GM12878 (cell line): ENCODE results near the gene PKLR. TPM values are rescaled to one million over a fixed set of nuclear protein-coding genes. Genes with fewer than 3 reads are reported as not detected.

Experiments
- ATAC-seq: fragments of 200-7000 bp; cut with Tn5 transposase; 3 replicates; pipeline ENCODE4 v1.9.1; 2020; ENCODE audit warnings: mild to moderate bottlenecking, moderate library complexity
- BruUV-seq: library from RNA; stranded (reverse); fragments of 400-500 nt; replicated peaks from 2 replicates; lab custom pipeline; 2021; lab: Mats Ljungman, UMichigan
- CTCF ChIA-PET: fragments of 300-600 bp; sonication (Branson Sonifier 250); formaldehyde crosslinking; extraction: SDS; loops from one replicate; lab custom pipeline; 2021; ENCODE audit warnings: inconsistent platforms; lab: Yijun Ruan, JAX
- POLR2A ChIA-PET: fragments of 350-600 bp; formaldehyde crosslinking; extraction: SDS; loops from one replicate; lab custom pipeline; 2021; ENCODE audit warnings: inconsistent platforms; lab: Charles Lee
- RAD21 ChIA-PET: fragments of 300-600 bp; sonication (Branson Sonifier 250); formaldehyde crosslinking; loops from one replicate; lab custom pipeline; 2023; ENCODE audit warnings: antibody characterized with exemption; ENCODE audit not compliant: unreplicated experiment; lab: Charles Lee
- SMC1A ChIA-PET: fragments of 300-600 bp; sonication (Branson Sonifier 250); formaldehyde crosslinking; loops from one replicate; lab custom pipeline; 2023; ENCODE audit not compliant: unreplicated experiment, uncharacterized antibody; lab: Charles Lee
- DNase-seq: peaks from one replicate; pipeline ENCODE4 v3.0.0-alpha.2; 2011; ENCODE audit warnings: low read depth, low spot score
- FAIRE-seq: peaks from 3 replicates; lab custom pipeline; 2011; peaks lifted over from hg19 to GRCh38; lab: Jason Lieb, UNC
- H2AFZ ChIP-seq: 2 replicates; pipeline ENCODE4 v1.6.0; 2011; ENCODE audit warnings: low read depth, low read length, control low read depth; ENCODE audit not compliant: control insufficient read depth
- H3K27ac ChIP-seq: 2 replicates; pipeline ENCODE4 v1.5.1; 2011; ENCODE audit warnings: control low read depth; ENCODE audit not compliant: control insufficient read depth, insufficient read depth
- H3K27me3 ChIP-seq, 2 experiments: replicated peaks in 1 of 2; 2 replicates each; pipeline versions ENCODE4 v1.6.0 to v1.6.1; 2011; ENCODE audit warnings: low read length in 1 of 2; ENCODE audit not compliant: control insufficient read depth in 2 of 2, insufficient read depth in 2 of 2
- H3K36me3 ChIP-seq, 2 experiments: 2 replicates each; pipeline ENCODE4 v1.5.1; 2011; ENCODE audit warnings: low read length in 1 of 2; ENCODE audit not compliant: control insufficient read depth in 2 of 2, insufficient read depth in 2 of 2
- H3K4me1 ChIP-seq: 2 replicates; pipeline ENCODE4 v1.6.1; 2011; ENCODE audit warnings: mild to moderate bottlenecking, low read length, moderate library complexity, mixed read lengths; ENCODE audit not compliant: control insufficient read depth, insufficient read depth
- H3K4me2 ChIP-seq: 2 replicates; pipeline ENCODE4 v1.6.0; 2011; ENCODE audit warnings: control low read depth; ENCODE audit not compliant: control insufficient read depth, insufficient read depth
- H3K4me3 ChIP-seq: fragments of 200-600 bp; sonication (generic); 2 replicates; pipeline ENCODE4 v1.5.1; 2016
- H3K79me2 ChIP-seq: 2 replicates; pipeline ENCODE4 v1.6.0; 2011; ENCODE audit warnings: low read length; ENCODE audit not compliant: control insufficient read depth, insufficient read depth
- H3K9ac ChIP-seq: 2 replicates; pipeline ENCODE4 v1.8.0; 2011; ENCODE audit warnings: low read length, control low read depth, mixed read lengths; ENCODE audit not compliant: control insufficient read depth, insufficient read depth
- H3K9me3 ChIP-seq: replicated peaks from 3 replicates; pipeline ENCODE4 v1.5.1; 2011; ENCODE audit warnings: mild to moderate bottlenecking, low read length; ENCODE audit not compliant: control insufficient read depth, insufficient read depth
- H4K20me1 ChIP-seq: 2 replicates; pipeline ENCODE4 v1.6.0; 2011; ENCODE audit not compliant: control insufficient read depth, insufficient read depth
- EED ChIP-seq: sonication (generic); IDR thresholded peaks from 2 replicates; pipeline ENCODE4 v1.6.1; 2016; ENCODE audit warnings: antibody characterized with exemption, low read depth
- EZH2 ChIP-seq: IDR thresholded peaks from 2 replicates; pipeline ENCODE4 v1.6.1; 2012; ENCODE audit warnings: low read depth, mild to moderate bottlenecking, control low read depth, inconsistent platforms, low read length, borderline replicate concordance; ENCODE audit not compliant: control insufficient read depth
- GATAD2B ChIP-seq: fragments of 450-650 bp; conservative IDR thresholded peaks from 2 replicates; pipeline ENCODE4 v1.6.1; 2017; ENCODE audit warnings: low read depth, mild to moderate bottlenecking, moderate library complexity
- IKZF1 ChIP-seq: fragments of 450-650 bp; conservative IDR thresholded peaks from 2 replicates; pipeline ENCODE4 v1.6.1; 2017; ENCODE audit warnings: antibody characterized with exemption, mild to moderate bottlenecking
- IKZF2 ChIP-seq, 2 experiments: fragments of 450-650 bp; IDR thresholded peaks; 2 replicates each; pipeline ENCODE4 v1.6.1; 2017; ENCODE audit warnings: mild to moderate bottlenecking in 2 of 2, moderate library complexity in 2 of 2
- NFIC ChIP-seq: IDR thresholded peaks from 2 replicates; pipeline ENCODE4 v1.6.1; 2012; ENCODE audit warnings: low read depth, mild to moderate bottlenecking, inconsistent platforms, low read length, moderate library complexity
- NFXL1 ChIP-seq: fragments of 450-650 bp; IDR thresholded peaks from 2 replicates; pipeline ENCODE4 v1.6.1; 2017; ENCODE audit warnings: antibody characterized with exemption, mild to moderate bottlenecking, borderline replicate concordance
- NFYA ChIP-seq: IDR thresholded peaks from 2 replicates; pipeline ENCODE4 v1.6.1; 2011; ENCODE audit warnings: low read depth, mild to moderate bottlenecking, low read length, improper control_type of control experiment, borderline replicate concordance
- SMARCA5 ChIP-seq: fragments of 450-650 bp; IDR thresholded peaks from 2 replicates; pipeline ENCODE4 v1.6.1; 2017; ENCODE audit warnings: mild to moderate bottlenecking
- ZNF622 ChIP-seq: fragments of 450-650 bp; IDR thresholded peaks from 2 replicates; pipeline ENCODE4 v1.6.1; 2017; ENCODE audit warnings: mild to moderate bottlenecking, inconsistent platforms
- ZZZ3 ChIP-seq: IDR thresholded peaks from 2 replicates; pipeline ENCODE4 v1.6.1; 2011; ENCODE audit warnings: low read depth; ENCODE audit not compliant: control insufficient read depth, insufficient read length
- WGBS: methylation state at CpG from one replicate; pipeline ENCODE4 v1.1.6; 2016; ENCODE audit warnings: low lambda C conversion rate; ENCODE audit not compliant: insufficient replicate concordance, insufficient coverage; ENCODE audit errors: missing lambda C conversion rate; 5-methylcytosine and 5-hydroxymethylcytosine counted together
- in situ Hi-C: fragments of 300-500 bp; cut with MboI; formaldehyde crosslinking; loops from 9 replicates; pipeline ENCODE4 v1.14.3; 2018; ENCODE audit warnings: mixed read lengths
- intact Hi-C: fragments of 100-400 bp; cut with micrococcal nuclease; formaldehyde crosslinking; loops from one replicate; pipeline ENCODE4 v1.14.2; 2022; ENCODE audit not compliant: unreplicated experiment
- polyA plus RNA-seq, 11 experiments: library from polyadenylated mRNA; depleted of rRNA in 4 of 11; unstranded in 6 of 11; stranded (reverse) in 5 of 11; fragments of >200 nt; fragmentation: Nextera tagmentation in 4 of 11; fragmentation: Illumina TruSeq in 1 of 11; extraction: Ambion mirVana in 4 of 11; extraction: Trizol in 1 of 11; gene quantifications; 1 replicate in 1 of 11; 2 replicates in 10 of 11; pipeline versions ENCODE4 v1.2.1 to v1.2.3, GENCODE V29; 2011 to 2016; ENCODE audit warnings: inconsistent platforms in 2 of 11, missing spikeins in 2 of 11, low read depth in 1 of 11
- total RNA-seq, 4 experiments: library from RNA; depleted of rRNA in 3 of 4; stranded (reverse); fragments of >200 nt in 3 of 4; fragmentation: Illumina TruSeq in 1 of 4; extraction: Trizol in 1 of 4; gene quantifications; 2 replicates each; pipeline versions ENCODE4 v1.2.1 to v1.2.3, GENCODE V29; 2013 to 2021
- TF ChIP-seq, protein P1 (sequence below), 3 experiments: IDR thresholded peaks in 2 of 3; conservative IDR thresholded peaks in 1 of 3; 2 replicates each; pipeline ENCODE4 v1.5.1; 2011; ENCODE audit warnings: low read depth in 3 of 3, low read length in 3 of 3, mild to moderate bottlenecking in 3 of 3, control low read depth in 2 of 3, moderate library complexity in 2 of 3, inconsistent platforms in 1 of 3, mixed read lengths in 1 of 3; ENCODE audit not compliant: control insufficient read depth in 2 of 3, insufficient read depth in 1 of 3; ENCODE audit errors: extremely low read depth in 1 of 3

The PKLR gene
- total and polyA plus RNA-seq, 10 of the 15 experiments (the other 5 are each of a cell fraction or from before 2014, with no cell fraction given) = 0.04 to 0.15 (median 0.08) TPM; not detected in 7

DNA sequence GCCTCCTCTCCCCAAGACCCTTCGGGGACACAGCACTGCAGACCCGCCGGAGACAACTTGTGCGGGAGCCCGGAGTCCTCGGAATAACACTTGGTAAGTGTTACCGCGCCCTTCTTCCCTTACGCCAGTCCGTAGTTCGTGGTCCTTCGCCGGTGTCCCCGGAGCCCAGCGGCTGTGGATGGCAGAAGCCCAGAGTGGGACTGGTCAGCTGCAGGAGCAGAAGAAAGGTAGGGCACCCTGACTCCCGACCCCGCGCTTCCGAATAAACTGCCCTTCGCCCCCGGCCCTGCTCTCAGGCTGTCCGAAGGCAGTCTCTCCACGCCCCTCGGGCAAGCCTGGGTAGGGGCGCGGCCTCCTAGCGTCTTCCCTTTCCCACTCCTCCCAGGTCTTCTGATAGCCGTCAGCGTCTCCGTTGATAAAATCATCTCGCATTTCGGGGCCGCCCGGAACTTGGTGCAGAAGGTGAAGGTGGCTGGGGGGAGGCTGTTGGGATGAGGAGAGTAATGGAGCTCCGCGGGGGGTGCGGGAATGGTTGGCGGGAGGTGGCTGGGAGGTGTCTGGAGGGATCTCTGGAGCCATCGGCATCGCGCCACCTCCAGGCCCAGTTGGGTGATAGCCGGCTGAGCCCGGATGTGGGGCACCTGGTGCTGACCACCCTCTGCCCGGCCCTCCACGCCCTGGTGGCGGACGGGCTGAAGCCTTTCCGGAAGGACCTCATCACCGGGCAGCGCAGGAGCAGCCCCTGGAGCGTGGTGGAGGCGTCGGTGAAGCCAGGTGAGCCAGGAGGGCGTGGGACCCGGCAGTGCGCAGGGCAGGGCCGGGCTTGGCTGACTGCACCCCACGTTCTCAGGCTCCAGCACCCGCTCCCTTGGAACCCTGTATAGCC lies 23.7 kb upstream of the PKLR start:
- Histone ChIP-seq H3K27me3 (no peaks in the 10 kb centered on the region), H3K9me3 (no peaks in the 10 kb centered on the region), H3K9ac (peak overlapping the region; percentile 81), H4K20me1 (no peaks in the 10 kb centered on the region), H3K4me2 (peak overlapping the region; percentile 88), H3K36me3 (peaks cover 2 to 4% of the 10 kb centered on the region in 2 experiments; a peak in 3 of 4 replicates), H3K4me1 (peaks cover 7% of the 10 kb centered on the region), H3K79me2 (no peaks in the 10 kb centered on the region; the same call in 1 of the 2 replicates), H2AFZ (peak overlapping the region; percentile 70), H3K4me3 (peak overlapping the region; percentile 88), H3K27ac (peak overlapping the region; percentile 3; the same call in 1 of the 2 replicates)
- in situ Hi-C loops (no loop called here), intact Hi-C loops (loop anchor here (5.0 kb wide), 1 partner anchor 267 kb away; no protein-coding TSS in a partner anchor)
- 0 out of 2 replicates have a peak, but pooled peaks have one; percentile 24 for TF ChIP-seq SMARCA5
- peak; percentile 30; the same call in 1 of the 2 replicates for TF ChIP-seq EED
- TF ChIP-seq IKZF1 = peak; percentile 10; the same call in 1 of the 2 replicates
- TF ChIP-seq ZNF622 = no peak
- no peak for TF ChIP-seq NFXL1
- TF ChIP-seq ZZZ3 = no peak
- TF ChIP-seq GATAD2B = 0 out of 2 replicates have a peak, but pooled peaks have one; percentile 21
- TF ChIP-seq, protein P1, sequence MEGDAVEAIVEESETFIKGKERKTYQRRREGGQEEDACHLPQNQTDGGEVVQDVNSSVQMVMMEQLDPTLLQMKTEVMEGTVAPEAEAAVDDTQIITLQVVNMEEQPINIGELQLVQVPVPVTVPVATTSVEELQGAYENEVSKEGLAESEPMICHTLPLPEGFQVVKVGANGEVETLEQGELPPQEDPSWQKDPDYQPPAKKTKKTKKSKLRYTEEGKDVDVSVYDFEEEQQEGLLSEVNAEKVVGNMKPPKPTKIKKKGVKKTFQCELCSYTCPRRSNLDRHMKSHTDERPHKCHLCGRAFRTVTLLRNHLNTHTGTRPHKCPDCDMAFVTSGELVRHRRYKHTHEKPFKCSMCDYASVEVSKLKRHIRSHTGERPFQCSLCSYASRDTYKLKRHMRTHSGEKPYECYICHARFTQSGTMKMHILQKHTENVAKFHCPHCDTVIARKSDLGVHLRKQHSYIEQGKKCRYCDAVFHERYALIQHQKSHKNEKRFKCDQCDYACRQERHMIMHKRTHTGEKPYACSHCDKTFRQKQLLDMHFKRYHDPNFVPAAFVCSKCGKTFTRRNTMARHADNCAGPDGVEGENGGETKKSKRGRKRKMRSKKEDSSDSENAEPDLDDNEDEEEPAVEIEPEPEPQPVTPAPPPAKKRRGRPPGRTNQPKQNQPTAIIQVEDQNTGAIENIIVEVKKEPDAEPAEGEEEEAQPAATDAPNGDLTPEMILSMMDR (IDR thresholded peaks at IDR 0.05 in 2 of 3, conservative IDR thresholded peaks at IDR 0.05 in 1 of 3; ENCODE audit: control insufficient read depth in 2 of 3, extremely low read depth in 1 of 3, insufficient read depth in 1 of 3, low read depth in 3 of 3, low read length in 3 of 3) = peak; percentile 19 to 46 (median 45); a peak in 5 of 6 replicates
- no peak for TF ChIP-seq NFYA
- TF ChIP-seq IKZF2 (IDR thresholded peaks at IDR 0.05) = 0 out of 4 replicates have a peak, but pooled peaks of 1 of the 2 experiments have one; percentile 8
- no peak for TF ChIP-seq NFIC
- TF ChIP-seq EZH2 = no peak
- 13% methylated on average over 49 of the region's 59 CpGs for WGBS
- RAD21 ChIA-PET = interaction anchor here (1.0 to 5.4 kb wide), 5 partner anchors 14 to 74 kb away, joined by 3 to 81 read pairs (median 13); partner anchors contain the start of genes CLK2 and FDPS
- CTCF ChIA-PET = interaction anchor here (0.6 to 9.6 kb wide), 12 partner anchors 12 to 267 kb away, joined by 3 to 225 read pairs (median 9); partner anchors contain the start of genes ENTREP3, FDPS and SCAMP3
- SMC1A ChIA-PET = interaction anchor here (1.0 to 6.8 kb wide), 5 partner anchors 17 to 179 kb away, joined by 3 to 57 read pairs (median 12); partner anchors contain the start of genes CLK2, FDPS and HCN3
- no peak for FAIRE-seq
- ATAC-seq = peak; percentile 10
- BruUV-seq = TSS peak; percentile 56
- POLR2A ChIA-PET = interaction anchor here (1.3 to 4.3 kb wide), 6 partner anchors 21 to 130 kb away, joined by 3 to 28 read pairs (median 8); partner anchors contain the start of genes CLK2, MTX1 and THBS3
- no peak for DNase-seq
